Measurements from ENCODE around the gene MYO3A.

MYO3A gene

GRCh38 chr10:25944771-25945170 lies 10.7 kb downstream of the MYO3A start:
- Mint-ChIP-seq H3K4me3 (no peak overlapping the region), H3K27ac (no peak overlapping the region), H3K4me1 (no peaks in the 10 kb centered on the region), H3K9me3 (peaks cover 7% of the 10 kb centered on the region), H3K27me3 (peaks cover 1% of the 10 kb centered on the region), H3K36me3 (peaks cover 3% of the 10 kb centered on the region)
- ATAC-seq (ENCODE audit: low read depth), result no peak
- no peak for DNase-seq (ENCODE audit: low spot score in 2 of 2)

- ATAC-seq (ENCODE audit: low read depth), result no peak
- H3K4me3 Mint-ChIP-seq, result no peak overlapping the region
- peaks cover 9% of the 10 kb centered on the region for H3K9me3 Mint-ChIP-seq
- no peak overlapping the region for H3K27ac Mint-ChIP-seq
- H3K27me3 Mint-ChIP-seq, result peaks cover 3% of the 10 kb centered on the region
- H3K36me3 Mint-ChIP-seq, result no peaks in the 10 kb centered on the region
- H3K4me1 Mint-ChIP-seq, result no peaks in the 10 kb centered on the region
- no peak for DNase-seq (ENCODE audit: low spot score in 2 of 2)
Observed at GRCh38 chr10:25952857-25953256, 18.8 kb downstream of the MYO3A start.

GRCh38 chr10:25954851-25955250 lies 20.8 kb downstream of the MYO3A start:
- H3K27me3 Mint-ChIP-seq, result peaks cover 3% of the 10 kb centered on the region
- H3K27ac Mint-ChIP-seq, result no peak overlapping the region
- DNase-seq (ENCODE audit: low spot score in 2 of 2) (no peak), ATAC-seq (ENCODE audit: low read depth) (no peak)
- H3K4me3 Mint-ChIP-seq, result no peak overlapping the region
- no peaks in the 10 kb centered on the region for H3K4me1 Mint-ChIP-seq
- H3K36me3 Mint-ChIP-seq, result no peaks in the 10 kb centered on the region
- peaks cover 8% of the 10 kb centered on the region for H3K9me3 Mint-ChIP-seq

GRCh38 chr10:25959540-25960232 lies 25.7 kb downstream of the MYO3A start:
- Mint-ChIP-seq H3K9me3 (peaks cover 5% of the 10 kb centered on the region), H3K36me3 (no peaks in the 10 kb centered on the region), H3K27me3 (peaks cover 2% of the 10 kb centered on the region), H3K4me3 (no peak overlapping the region), H3K27ac (no peak overlapping the region), H3K4me1 (no peaks in the 10 kb centered on the region)
- no peak for DNase-seq (ENCODE audit: low spot score in 2 of 2)
- no peak for ATAC-seq (ENCODE audit: low read depth)

GRCh38 chr10:25965584-25965983 lies 31.6 kb downstream of the MYO3A start:
- H3K4me3 Mint-ChIP-seq, result no peak overlapping the region
- H3K36me3 Mint-ChIP-seq, result no peaks in the 10 kb centered on the region
- H3K4me1 Mint-ChIP-seq, result no peaks in the 10 kb centered on the region
- no peak overlapping the region for H3K27ac Mint-ChIP-seq
- DNase-seq (ENCODE audit: low spot score in 2 of 2), result no peak
- ATAC-seq (ENCODE audit: low read depth), result no peak
- no peaks in the 10 kb centered on the region for H3K9me3 Mint-ChIP-seq
- peaks cover 5% of the 10 kb centered on the region for H3K27me3 Mint-ChIP-seq

- DNase-seq (ENCODE audit: low spot score in 2 of 2) (no peak), ATAC-seq (ENCODE audit: low read depth) (no peak)
- Mint-ChIP-seq H3K4me3 (no peak overlapping the region), H3K27ac (no peak overlapping the region), H3K9me3 (no peaks in the 10 kb centered on the region), H3K27me3 (peaks cover 5% of the 10 kb centered on the region), H3K36me3 (no peaks in the 10 kb centered on the region), H3K4me1 (no peaks in the 10 kb centered on the region)
Observed at GRCh38 chr10:25966844-25967243, 32.8 kb downstream of the MYO3A start.

GRCh38 chr10:25972631-25973030 lies 38.6 kb downstream of the MYO3A start:
- DNase-seq (ENCODE audit: low spot score in 2 of 2) (no peak), ATAC-seq (ENCODE audit: low read depth) (no peak)
- Mint-ChIP-seq H3K27me3 (no peaks in the 10 kb centered on the region), H3K4me1 (no peaks in the 10 kb centered on the region), H3K9me3 (no peaks in the 10 kb centered on the region), H3K4me3 (no peak overlapping the region), H3K36me3 (no peaks in the 10 kb centered on the region), H3K27ac (no peak overlapping the region)

GRCh38 chr10:25974897-25975459 lies 40.9 kb downstream of the MYO3A start:
- Mint-ChIP-seq H3K36me3 (no peaks in the 10 kb centered on the region), H3K9me3 (no peaks in the 10 kb centered on the region)

GRCh38 chr10:25978771-25979170 lies 44.7 kb downstream of the MYO3A start:
- no peak overlapping the region for H3K4me3 Mint-ChIP-seq
- H3K27ac Mint-ChIP-seq, result no peak overlapping the region
- no peaks in the 10 kb centered on the region for H3K4me1 Mint-ChIP-seq
- peaks cover 3% of the 10 kb centered on the region for H3K27me3 Mint-ChIP-seq
- DNase-seq (ENCODE audit: low spot score in 2 of 2) (no peak), ATAC-seq (ENCODE audit: low read depth) (no peak)
- no peaks in the 10 kb centered on the region for H3K36me3 Mint-ChIP-seq
- peaks cover 1% of the 10 kb centered on the region for H3K9me3 Mint-ChIP-seq

More at GRCh38 chr10:25974897-25975459, 40.9 kb downstream of the MYO3A start:
- Mint-ChIP-seq H3K27ac (no peak overlapping the region), H3K27me3 (no peaks in the 10 kb centered on the region), H3K4me3 (no peak overlapping the region), H3K4me1 (no peaks in the 10 kb centered on the region)
- DNase-seq (ENCODE audit: low spot score in 2 of 2) (no peak), ATAC-seq (ENCODE audit: low read depth) (no peak)

GRCh38 chr10:25982107-25982506 lies 48.1 kb downstream of the MYO3A start:
- Mint-ChIP-seq H3K27ac (no peak overlapping the region), H3K4me3 (no peak overlapping the region), H3K36me3 (no peaks in the 10 kb centered on the region), H3K27me3 (peaks cover 3% of the 10 kb centered on the region), H3K4me1 (no peaks in the 10 kb centered on the region), H3K9me3 (peaks cover 8% of the 10 kb centered on the region)
- no peak for DNase-seq (ENCODE audit: low spot score in 2 of 2)
- no peak for ATAC-seq (ENCODE audit: low read depth)

GRCh38 chr10:25988583-25988982 lies 54.6 kb downstream of the MYO3A start:
- H3K27ac Mint-ChIP-seq, result no peak overlapping the region
- H3K9me3 Mint-ChIP-seq, result peaks cover 9% of the 10 kb centered on the region
- no peaks in the 10 kb centered on the region for H3K27me3 Mint-ChIP-seq
- H3K36me3 Mint-ChIP-seq, result no peaks in the 10 kb centered on the region
- H3K4me1 Mint-ChIP-seq, result no peaks in the 10 kb centered on the region
- DNase-seq (ENCODE audit: low spot score in 2 of 2) (no peak), ATAC-seq (ENCODE audit: low read depth) (no peak)
- H3K4me3 Mint-ChIP-seq, result no peak overlapping the region

GRCh38 chr10:25989951-25990350 lies 55.9 kb downstream of the MYO3A start:
- no peak overlapping the region for H3K4me3 Mint-ChIP-seq
- ATAC-seq (ENCODE audit: low read depth), result no peak

GRCh38 chr10:25999295-25999981 lies 65.4 kb downstream of the MYO3A start:
- Mint-ChIP-seq H3K4me1 (no peaks in the 10 kb centered on the region), H3K27ac (no peak overlapping the region), H3K36me3 (no peaks in the 10 kb centered on the region), H3K4me3 (no peak overlapping the region), H3K27me3 (peaks cover 4% of the 10 kb centered on the region), H3K9me3 (no peaks in the 10 kb centered on the region)
- ATAC-seq (ENCODE audit: low read depth) (no peak), DNase-seq (ENCODE audit: low spot score in 2 of 2) (no peak)

More at GRCh38 chr10:25989951-25990350, 55.9 kb downstream of the MYO3A start:
- no peaks in the 10 kb centered on the region for H3K27me3 Mint-ChIP-seq
- H3K4me1 Mint-ChIP-seq, result no peaks in the 10 kb centered on the region
- peaks cover 7% of the 10 kb centered on the region for H3K9me3 Mint-ChIP-seq
- no peak for DNase-seq (ENCODE audit: low spot score in 2 of 2)
- no peaks in the 10 kb centered on the region for H3K36me3 Mint-ChIP-seq
- peak overlapping the region; percentile 2 for H3K27ac Mint-ChIP-seq

GRCh38 chr10:26000971-26001370 lies 66.9 kb downstream of the MYO3A start:
- Mint-ChIP-seq H3K27ac (no peak overlapping the region), H3K36me3 (no peaks in the 10 kb centered on the region), H3K4me1 (no peaks in the 10 kb centered on the region), H3K9me3 (no peaks in the 10 kb centered on the region), H3K4me3 (no peak overlapping the region), H3K27me3 (peaks cover 4% of the 10 kb centered on the region)
- no peak for DNase-seq (ENCODE audit: low spot score in 2 of 2)
- no peak for ATAC-seq (ENCODE audit: low read depth)

Data from memory B cell (primary cell).